Airway epithelial cell (primary cell): ENCODE results near the gene SOWAHB. TPM values are rescaled to one million over a fixed set of nuclear protein-coding genes. Genes with fewer than 3 reads are reported as not detected.

Source experiments
- total RNA-seq: library from RNA; depleted of rRNA; stranded (reverse); fragments of >200 nt; gene quantifications from 2 replicates; pipeline ENCODE4 v1.2.3, GENCODE V29; 2015

SOWAHB gene
- 17.3 and 21.4 TPM in 2 replicates for total RNA-seq

GRCh38 chr4:76897536-76898384 lies at the start of gene SOWAHB:
TSS of gene SOWAHB (minus strand) at chr4:76898144. CDS start at chr4:76897849, 295 bp downstream.

Other genes with a start within 250 kb of the SOWAHB start
- gene SEPTIN11, start 51.6 kb upstream of the SOWAHB start, total RNA-seq: 50.7 and 67.6 TPM in 2 replicates
- 127 and 183 TPM in 2 replicates for gene CCNI, start 177.8 kb upstream of the SOWAHB start, total RNA-seq